Fibroblast of lung (primary cell): ENCODE results near the gene SCRG1. TPM values are rescaled to one million over a fixed set of nuclear protein-coding genes. Genes with fewer than 3 reads are reported as not detected.

Experiments
- DNase-seq, 2 donors: peaks; one replicate each; pipeline versions ENCODE4 v3.0.0 to v3.0.0-alpha.2; 2010; ENCODE audit warnings: low read depth in 2 of 2
- H2AFZ ChIP-seq: 2 replicates; pipeline ENCODE4 v1.5.1; 2012; ENCODE audit warnings: low read length, control low read depth, inconsistent platforms
- H3K27ac ChIP-seq: 2 replicates; pipeline ENCODE4 v1.5.1; 2011; ENCODE audit warnings: low read length, control low read depth; ENCODE audit not compliant: insufficient read depth
- H3K27me3 ChIP-seq: 2 replicates; pipeline ENCODE4 v1.5.1; 2011; ENCODE audit warnings: mild to moderate bottlenecking, low read length; ENCODE audit not compliant: control insufficient read depth, insufficient read depth
- H3K36me3 ChIP-seq: 2 replicates; pipeline ENCODE4 v1.5.1; 2011; ENCODE audit warnings: low read length; ENCODE audit not compliant: control insufficient read depth, insufficient read depth
- H3K4me1 ChIP-seq: 2 replicates; pipeline ENCODE4 v1.5.1; 2011; ENCODE audit warnings: low read length; ENCODE audit not compliant: control insufficient read depth, insufficient read depth; ENCODE audit errors: extremely low read depth
- H3K4me2 ChIP-seq: 2 replicates; pipeline ENCODE4 v1.5.1; 2011; ENCODE audit warnings: low read length, control low read depth; ENCODE audit not compliant: insufficient read depth; ENCODE audit errors: extremely low read depth
- H3K4me3 ChIP-seq, 4 experiments: fragments of 200-600 bp in 1 of 4; sonication (generic) in 1 of 4; replicated peaks in 1 of 4; 2 replicates each; pipeline ENCODE4 v1.5.1; 2011 to 2016; ENCODE audit warnings: low read length in 4 of 4, low read depth in 3 of 4, mild to moderate bottlenecking in 3 of 4, control low read depth in 2 of 4, inconsistent platforms in 1 of 4, mixed read lengths in 1 of 4; ENCODE audit not compliant: insufficient read depth in 1 of 4; ENCODE audit errors: control extremely low read depth in 1 of 4
- H3K79me2 ChIP-seq: 2 replicates; pipeline ENCODE4 v1.5.1; 2012; ENCODE audit warnings: mild to moderate bottlenecking, low read length, inconsistent platforms; ENCODE audit not compliant: control insufficient read depth, insufficient read depth
- H3K9ac ChIP-seq: 2 replicates; pipeline ENCODE4 v1.5.1; 2011; ENCODE audit warnings: mild to moderate bottlenecking, low read length, control low read depth; ENCODE audit not compliant: insufficient read depth
- H3K9me3 ChIP-seq: 2 replicates; pipeline ENCODE4 v1.5.1; 2012; ENCODE audit warnings: low read depth, low read length; ENCODE audit not compliant: control insufficient read depth, insufficient read depth
- H4K20me1 ChIP-seq: 2 replicates; pipeline ENCODE4 v1.5.1; 2011; ENCODE audit warnings: low read length; ENCODE audit not compliant: control insufficient read depth, insufficient read depth; ENCODE audit errors: extremely low read depth
- CTCF ChIP-seq, 2 donors: IDR thresholded peaks in 1 of 2; conservative IDR thresholded peaks in 1 of 2; 1 replicate in 1 of 2; 2 replicates in 1 of 2; pipeline ENCODE4 v1.5.1; 2011 to 2012; ENCODE audit warnings: low read length in 2 of 2, control low read depth in 1 of 2, inconsistent platforms in 1 of 2, low read depth in 1 of 2, mild to moderate bottlenecking in 1 of 2
- EZH2 ChIP-seq: IDR thresholded peaks from 2 replicates; pipeline ENCODE4 v1.5.1; 2012; ENCODE audit warnings: low read length, control low read depth, mild to moderate bottlenecking; ENCODE audit errors: missing control alignments
- polyA plus RNA-seq, 2 donors: library from polyadenylated mRNA; depleted of rRNA in 1 of 2; stranded (reverse) in 1 of 2; unstranded in 1 of 2; fragments of >200 nt; gene quantifications; 2 replicates each; pipeline ENCODE4 v1.2.1, GENCODE V29; 2011 to 2012; ENCODE audit warnings: missing spikeins in 1 of 2
- total RNA-seq: library from RNA; depleted of rRNA; stranded (reverse); fragments of >200 nt; gene quantifications from 2 replicates; pipeline ENCODE4 v1.2.1, GENCODE V29; 2014

SCRG1 gene
- total and polyA plus RNA-seq, 2 donors (not counting 1 experiment from before 2014, with no cell fraction given), result 0.17 to 0.39 TPM

- TF ChIP-seq CTCF (conservative IDR thresholded peaks at IDR 0.05 in 1 of 2, IDR thresholded peaks at IDR 0.05 in 1 of 2; ENCODE audit: low read depth in 1 of 2, low read length in 2 of 2) (no peak), EZH2 (no peak)
- H3K27ac ChIP-seq, result no peak overlapping the region
- H3K9me3 ChIP-seq, result no peaks in the 10 kb centered on the region
- H3K4me2 ChIP-seq, result no peak overlapping the region
- H3K27me3 ChIP-seq, result no peaks in the 10 kb centered on the region
- no peak overlapping the region for H3K4me3 ChIP-seq
- no peak overlapping the region for H3K9ac ChIP-seq
- H3K79me2 ChIP-seq, result no peaks in the 10 kb centered on the region
- no peaks in the 10 kb centered on the region for H3K4me1 ChIP-seq
- H2AFZ ChIP-seq, result no peak overlapping the region
- no peak for DNase-seq
- no peaks in the 10 kb centered on the region for H4K20me1 ChIP-seq
- H3K36me3 ChIP-seq, result no peaks in the 10 kb centered on the region
Measured at GRCh38 chr4:173415092-173415491, 16.2 kb upstream of the SCRG1 start.

- Histone ChIP-seq H3K79me2 (no peaks in the 10 kb centered on the region), H2AFZ (no peak overlapping the region), H3K9ac (no peak overlapping the region), H3K4me1 (no peaks in the 10 kb centered on the region), H4K20me1 (no peaks in the 10 kb centered on the region), H3K27ac (no peak overlapping the region), H3K36me3 (no peaks in the 10 kb centered on the region), H3K27me3 (no peaks in the 10 kb centered on the region), H3K4me2 (no peak overlapping the region), H3K4me3 (no peak overlapping the region), H3K9me3 (no peaks in the 10 kb centered on the region)
- DNase-seq, result no peak
- TF ChIP-seq CTCF (conservative IDR thresholded peaks at IDR 0.05 in 1 of 2, IDR thresholded peaks at IDR 0.05 in 1 of 2; ENCODE audit: low read depth in 1 of 2, low read length in 2 of 2) (no peak), EZH2 (no peak)
Measured at GRCh38 chr4:173414456-173414855, 15.5 kb upstream of the SCRG1 start.

DNA sequence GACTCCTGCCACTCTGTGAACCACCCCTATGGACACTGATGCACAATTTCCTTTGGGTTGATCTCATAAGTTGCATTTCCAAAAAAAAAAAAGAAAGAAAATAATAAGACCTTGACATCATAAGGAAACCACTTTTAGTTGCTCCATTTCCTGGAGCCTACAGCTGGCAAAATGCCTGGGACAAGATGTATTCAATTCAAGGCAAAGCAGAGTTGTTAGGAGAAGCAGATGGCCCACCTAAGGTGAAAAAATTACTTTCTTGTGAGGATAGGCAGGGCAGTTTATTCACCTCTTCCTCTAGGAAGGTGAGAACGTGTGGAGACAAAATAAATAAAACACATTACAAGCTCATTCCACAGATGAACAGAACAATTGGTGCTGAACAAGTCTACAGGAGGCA, 14.1 kb upstream of the SCRG1 start:
- H3K27me3 ChIP-seq, result no peaks in the 10 kb centered on the region
- no peaks in the 10 kb centered on the region for H3K79me2 ChIP-seq
- no peak overlapping the region for H3K4me2 ChIP-seq
- H3K9me3 ChIP-seq, result no peaks in the 10 kb centered on the region
- H3K4me3 ChIP-seq, result no peak overlapping the region
- TF ChIP-seq CTCF (conservative IDR thresholded peaks at IDR 0.05 in 1 of 2, IDR thresholded peaks at IDR 0.05 in 1 of 2; ENCODE audit: low read depth in 1 of 2, low read length in 2 of 2) (no peak), EZH2 (no peak)
- H2AFZ ChIP-seq, result no peak overlapping the region
- no peak overlapping the region for H3K9ac ChIP-seq
- no peaks in the 10 kb centered on the region for H3K4me1 ChIP-seq
- H4K20me1 ChIP-seq, result no peaks in the 10 kb centered on the region
- DNase-seq, result peak in 1 of 2 donors; percentile 68
- H3K36me3 ChIP-seq, result no peaks in the 10 kb centered on the region
- H3K27ac ChIP-seq, result no peak overlapping the region
